AG10803 (cell line): ENCODE results near the gene PITPNC1.

ENCODE experiments used
- DNase-seq: peaks from one replicate; pipeline ENCODE4 v3.0.0; 2010; ENCODE audit warnings: low read depth
- H3K4me3 ChIP-seq: 2 replicates; pipeline ENCODE4 v1.5.1; 2011; ENCODE audit warnings: mild to moderate bottlenecking, low read length, control low read depth
- CTCF ChIP-seq: conservative IDR thresholded peaks from 2 replicates; pipeline ENCODE4 v1.5.1; 2011; ENCODE audit warnings: mild to moderate bottlenecking, low read length, control low read depth, inconsistent platforms

The PITPNC1 gene

GRCh38 chr17:67555855-67556254 lies 178.8 kb downstream of the PITPNC1 start:
- TF ChIP-seq CTCF = no peak
- no peak overlapping the region for H3K4me3 ChIP-seq
- no peak for DNase-seq

GRCh38 chr17:67557052-67557845 lies 180.2 kb downstream of the PITPNC1 start:
- DNase-seq = no peak
- no peak for TF ChIP-seq CTCF
- H3K4me3 ChIP-seq = no peak overlapping the region

GRCh38 chr17:67557921-67558320 lies 180.8 kb downstream of the PITPNC1 start:
- TF ChIP-seq CTCF = no peak
- peak; percentile 43 for DNase-seq
- no peak overlapping the region for H3K4me3 ChIP-seq

GRCh38 chr17:67558740-67559380 lies 181.8 kb downstream of the PITPNC1 start:
- no peak for TF ChIP-seq CTCF
- DNase-seq = peak; percentile 58
- H3K4me3 ChIP-seq = no peak overlapping the region

- DNase-seq = no peak
- H3K4me3 ChIP-seq = no peak overlapping the region
Observed at GRCh38 chr17:67559381-67559966, 182.4 kb downstream of the PITPNC1 start.

GRCh38 chr17:67562005-67562404 lies 184.9 kb downstream of the PITPNC1 start:
- DNase-seq = no peak
- TF ChIP-seq CTCF = no peak
- no peak overlapping the region for H3K4me3 ChIP-seq

More at GRCh38 chr17:67559381-67559966, 182.4 kb downstream of the PITPNC1 start:
- no peak for TF ChIP-seq CTCF
